Measurements from ENCODE around the gene ABCC5. TPM values are rescaled to one million over a fixed set of nuclear protein-coding genes. Genes with fewer than 3 reads are reported as not detected.
A peak's percentile ranks its signal among the peaks of the same experiment; 100 is the strongest.

ABCC5 gene
- total RNA-seq, 1 donor, result 23.3 TPM

- no peak for TF ChIP-seq CTCF (IDR thresholded peaks at IDR 0.05; ENCODE audit: insufficient read depth, low read depth, low read length)
- no peak overlapping the region for H3K4me3 ChIP-seq (ENCODE audit: low read depth, low read length)
- no peak for DNase-seq (ENCODE audit: low read depth)
Measured at GRCh38 chr3:183991403-183991802, 26.3 kb downstream of the ABCC5 start.

DNA sequence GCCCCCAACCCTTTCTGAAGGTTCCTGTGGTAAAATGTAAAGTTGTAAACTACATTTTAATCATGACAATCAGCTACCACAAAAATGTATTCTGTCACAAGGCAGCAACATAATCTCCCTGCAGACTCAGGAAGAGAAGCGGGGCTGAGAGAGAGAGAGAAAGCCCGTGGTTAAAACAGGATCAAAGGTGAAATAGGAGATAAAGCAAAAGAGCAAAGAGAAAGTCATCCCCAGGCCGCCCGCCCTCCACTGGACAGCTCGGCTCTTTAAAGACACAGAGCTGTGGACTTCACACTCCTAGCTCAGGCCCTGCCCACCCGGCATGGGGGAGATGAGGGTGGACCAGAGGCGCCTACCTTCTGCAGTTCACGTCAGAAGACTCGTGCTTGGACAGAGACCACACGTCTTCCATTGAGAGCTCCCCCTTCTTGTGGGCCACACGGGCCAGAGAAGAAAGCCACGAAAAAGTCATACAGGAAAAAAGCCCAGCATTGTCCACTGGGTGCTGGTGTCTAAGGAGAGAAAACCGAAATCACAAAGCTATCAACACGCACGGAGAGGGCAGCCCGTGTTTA is 29.4 kb downstream of the ABCC5 start:
- peak; percentile 93 for DNase-seq (ENCODE audit: low read depth)
- no peak for TF ChIP-seq CTCF (IDR thresholded peaks at IDR 0.05; ENCODE audit: insufficient read depth, low read depth, low read length)

DNA sequence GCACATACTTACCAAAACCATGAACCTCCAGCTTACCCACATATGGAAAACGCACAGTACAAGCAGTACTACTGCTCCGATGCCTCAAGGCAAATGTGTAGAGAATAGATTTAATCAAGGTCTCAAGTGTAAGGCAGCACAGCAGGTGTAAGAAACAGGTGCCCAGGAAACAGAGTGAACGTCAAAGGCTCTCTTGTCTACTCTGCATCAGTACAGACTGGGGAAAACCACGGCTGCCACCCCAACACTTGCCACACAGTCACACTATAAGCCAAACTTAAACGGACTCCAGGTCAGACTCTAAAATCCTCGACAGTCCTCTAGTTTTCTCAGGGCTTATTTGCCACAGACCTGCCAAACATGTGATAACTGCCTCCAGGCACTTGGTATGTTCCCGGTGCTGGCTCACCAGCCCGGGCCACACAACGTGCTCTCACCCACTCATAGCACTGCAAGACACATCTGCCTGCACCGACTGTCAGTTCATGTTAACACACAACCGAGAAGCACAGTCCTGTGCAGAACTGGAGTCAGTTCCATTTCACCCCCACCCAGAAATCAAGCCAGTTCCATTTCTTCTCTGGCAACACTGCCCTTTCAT is 30.6 kb downstream of the ABCC5 start:
- no peak for TF ChIP-seq CTCF (IDR thresholded peaks at IDR 0.05; ENCODE audit: insufficient read depth, low read depth, low read length)
- DNase-seq (ENCODE audit: low read depth), result no peak
- H3K4me3 ChIP-seq (ENCODE audit: low read depth, low read length), result no peak overlapping the region

More for the DNA sequence above, 29.4 kb downstream of the ABCC5 start:
- H3K4me3 ChIP-seq (ENCODE audit: low read depth, low read length), result no peak overlapping the region

DNA sequence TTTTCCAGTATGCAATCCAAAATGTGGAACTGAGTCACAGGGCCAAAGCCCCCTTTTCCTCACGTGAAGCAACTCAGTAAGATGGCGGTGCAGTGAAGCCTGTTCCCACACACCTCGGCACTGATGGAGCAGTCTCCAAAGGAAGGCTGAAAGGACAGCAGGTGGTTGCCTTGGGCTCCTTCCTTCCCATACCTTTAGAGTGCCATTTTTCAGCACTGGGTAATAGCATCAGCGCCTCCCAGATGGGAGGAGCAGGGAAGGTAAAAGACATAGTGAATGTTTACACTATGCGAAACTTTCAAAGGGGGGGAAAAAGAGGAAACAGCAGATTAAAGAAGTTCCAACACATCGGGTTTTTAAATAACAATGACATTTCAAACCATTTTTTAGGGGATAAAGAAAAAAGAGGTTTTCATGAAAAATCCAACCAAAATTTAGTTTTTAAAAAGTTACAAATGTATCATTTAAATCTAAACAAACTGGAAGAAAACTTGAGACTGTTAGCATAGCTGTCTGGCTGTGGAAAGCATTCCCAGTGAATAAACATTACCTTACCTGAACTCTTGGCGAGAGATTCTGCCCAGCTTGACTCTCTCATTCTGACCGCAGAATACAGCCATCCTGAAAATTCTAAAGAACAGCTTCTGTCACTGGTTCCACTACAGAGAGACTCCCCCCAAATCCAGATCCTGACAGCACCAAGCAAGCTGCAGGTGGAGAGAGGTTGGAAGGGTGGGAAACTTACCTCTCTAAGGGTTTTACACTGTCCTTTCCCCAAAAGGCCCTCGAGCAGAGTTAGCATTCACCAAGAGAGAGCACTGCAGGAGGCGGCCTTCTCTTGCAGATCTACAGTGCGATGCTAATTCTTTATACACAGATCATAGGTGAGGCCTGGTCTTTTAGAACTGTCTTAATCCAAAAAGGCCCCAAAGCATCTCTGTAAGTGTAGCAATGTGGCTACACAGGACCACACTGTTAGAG is 32.6 kb downstream of the ABCC5 start:
- TF ChIP-seq CTCF (IDR thresholded peaks at IDR 0.05; ENCODE audit: insufficient read depth, low read depth, low read length), result no peak
- H3K4me3 ChIP-seq (ENCODE audit: low read depth, low read length), result no peak overlapping the region
- DNase-seq (ENCODE audit: low read depth), result no peak

GRCh38 chr3:183984127-183984740 is 33.5 kb downstream of the ABCC5 start:
- TF ChIP-seq CTCF (IDR thresholded peaks at IDR 0.05; ENCODE audit: insufficient read depth, low read depth, low read length), result no peak
- peak; percentile 25 for DNase-seq (ENCODE audit: low read depth)
- H3K4me3 ChIP-seq (ENCODE audit: low read depth, low read length), result no peak overlapping the region

- TF ChIP-seq CTCF (IDR thresholded peaks at IDR 0.05; ENCODE audit: insufficient read depth, low read depth, low read length), result no peak
- H3K4me3 ChIP-seq (ENCODE audit: low read depth, low read length), result no peak overlapping the region
- no peak for DNase-seq (ENCODE audit: low read depth)
Measured at GRCh38 chr3:183981990-183982644, 35.6 kb downstream of the ABCC5 start.

Measured in fibroblast of villous mesenchyme (primary cell).